DOHH2 (cell line): ENCODE measurements around the gene ATP10A.

Experiments used
- H3F3A ChIP-seq: fragments of 200-600 bp; sonication (generic), shearing (Covaris generic); 2 replicates; pipeline ENCODE4 v1.6.0; 2016; ENCODE audit warnings: antibody characterized with exemption, mild to moderate bottlenecking; ENCODE audit not compliant: control insufficient read depth, insufficient read depth
- H3K27ac ChIP-seq: fragments of 200-600 bp; sonication (generic); 2 replicates; pipeline ENCODE4 v1.5.1; 2014; ENCODE audit warnings: low read depth, mild to moderate bottlenecking, low read length, moderate library complexity
- H3K27me3 ChIP-seq: fragments of 200-600 bp; sonication (generic); 2 replicates; pipeline ENCODE4 v1.6.1; 2014; ENCODE audit warnings: mild to moderate bottlenecking, low read length, mixed read lengths; ENCODE audit not compliant: control insufficient read depth
- H3K36me3 ChIP-seq: fragments of 200-600 bp; sonication (generic); 2 replicates; pipeline ENCODE4 v1.6.1; 2014; ENCODE audit warnings: mild to moderate bottlenecking, low read length, moderate library complexity, mixed read lengths; ENCODE audit not compliant: control insufficient read depth
- H3K4me1 ChIP-seq: fragments of 200-600 bp; sonication (generic); 2 replicates; pipeline ENCODE4 v1.6.1; 2014; ENCODE audit warnings: mild to moderate bottlenecking, low read length, mixed read lengths; ENCODE audit not compliant: control insufficient read depth
- H3K4me2 ChIP-seq: fragments of 200-600 bp; sonication (generic); 2 replicates; pipeline ENCODE4 v1.6.0; 2014; ENCODE audit warnings: mild to moderate bottlenecking, low read length, moderate library complexity
- H3K4me3 ChIP-seq: fragments of 200-600 bp; sonication (generic); 2 replicates; pipeline ENCODE4 v1.5.1; 2014; ENCODE audit warnings: mild to moderate bottlenecking, low read length, mixed read lengths
- H3K79me2 ChIP-seq: fragments of 200-600 bp; sonication (generic); 2 replicates; pipeline ENCODE4 v1.6.1; 2014; ENCODE audit warnings: mild to moderate bottlenecking, low read length, mixed read lengths; ENCODE audit not compliant: control insufficient read depth
- H3K9me2 ChIP-seq: fragments of 200-600 bp; sonication (generic); replicated peaks from 2 replicates; pipeline ENCODE4 v1.6.1; 2014; ENCODE audit warnings: mild to moderate bottlenecking, low read length, mixed read lengths; ENCODE audit not compliant: control insufficient read depth
- H3K9me3 ChIP-seq: fragments of 200-600 bp; sonication (generic); 2 replicates; pipeline ENCODE4 v1.6.1; 2014; ENCODE audit warnings: antibody characterized with exemption, low read length, mixed read lengths; ENCODE audit not compliant: control insufficient read depth, insufficient read depth
- H4K20me1 ChIP-seq: fragments of 200-600 bp; sonication (generic); 2 replicates; pipeline ENCODE4 v1.6.0; 2014; ENCODE audit warnings: low read depth, mild to moderate bottlenecking, antibody characterized with exemption, low read length, moderate library complexity; ENCODE audit not compliant: control insufficient read depth, insufficient read depth
- CTCF ChIP-seq: fragments of 200-600 bp; sonication (generic); IDR thresholded peaks from one replicate; pipeline ENCODE4 v1.5.1; 2014; ENCODE audit warnings: antibody characterized with exemption, mild to moderate bottlenecking, low read depth, low read length; ENCODE audit not compliant: poor library complexity, severe bottlenecking
- EZH2phosphoT487 ChIP-seq: fragments of 200-600 bp; sonication (generic); IDR thresholded peaks from 2 replicates; pipeline ENCODE4 v1.6.1; 2017; ENCODE audit warnings: borderline replicate concordance, mild to moderate bottlenecking, antibody characterized with exemption, low read length, moderate library complexity, mixed read lengths

The ATP10A gene

GRCh38 chr15:25863111-25863967, at the start of gene ATP10A:
Gene ATP10A, minus strand, starts transcription at chr15:25863327. Its CDS starts 231 bp downstream, at chr15:25863096.
- Histone ChIP-seq H3F3A (no peaks in the 10 kb centered on the region), H3K36me3 (no peaks in the 10 kb centered on the region), H3K9me2 (no peaks in the 10 kb centered on the region), H3K4me2 (no peak within 1 kb of the TSS), H3K79me2 (no peaks in the 10 kb centered on the region), H4K20me1 (no peaks in the 10 kb centered on the region), H3K4me1 (no peaks in the 10 kb centered on the region), H3K27me3 (no peaks in the 10 kb centered on the region), H3K9me3 (peaks cover 45% of the 10 kb centered on the region; the same call in 1 of the 2 replicates), H3K27ac (no peak within 1 kb of the TSS), H3K4me3 (no peak within 1 kb of the TSS)
- TF ChIP-seq CTCF (no peak), EZH2phosphoT487 (no peak)

- Histone ChIP-seq H3K4me1 (no peaks in the 10 kb centered on the region), H3K4me2 (no peak overlapping the region), H3K4me3 (no peak overlapping the region), H4K20me1 (no peaks in the 10 kb centered on the region), H3K9me3 (peaks cover 11% of the 10 kb centered on the region; the same call in 1 of the 2 replicates), H3K27me3 (no peaks in the 10 kb centered on the region), H3K79me2 (no peaks in the 10 kb centered on the region), H3K36me3 (no peaks in the 10 kb centered on the region), H3K27ac (no peak overlapping the region), H3K9me2 (no peaks in the 10 kb centered on the region), H3F3A (no peaks in the 10 kb centered on the region)
- no peak for TF ChIP-seq CTCF
- TF ChIP-seq EZH2phosphoT487: no peak
Observed at GRCh38 chr15:25912035-25912434, 48.9 kb upstream of the ATP10A start.

- Histone ChIP-seq H3K9me3 (peaks cover 11% of the 10 kb centered on the region; the same call in 1 of the 2 replicates), H3K36me3 (no peaks in the 10 kb centered on the region), H3K79me2 (no peaks in the 10 kb centered on the region), H3K9me2 (no peaks in the 10 kb centered on the region), H3K27ac (no peak overlapping the region), H3K4me1 (no peaks in the 10 kb centered on the region), H3K4me3 (no peak overlapping the region), H3K27me3 (no peaks in the 10 kb centered on the region), H4K20me1 (no peaks in the 10 kb centered on the region), H3K4me2 (no peak overlapping the region), H3F3A (no peaks in the 10 kb centered on the region)
- TF ChIP-seq CTCF (no peak), EZH2phosphoT487 (no peak)
Observed at GRCh38 chr15:25910832-25911231, 47.7 kb upstream of the ATP10A start.
